Tibial artery (tissue), 4 donors: ENCODE results near the gene AP2A2.

Experiments
- DNase-seq, 2 donors: peaks; one replicate each; pipeline ENCODE4 v3.0.0-alpha.2; 2019
- H3K27ac ChIP-seq, 2 donors: fragments of 200-600 bp; sonication (generic) in 1 of 2; 1 replicate in 1 of 2; 2 replicates in 1 of 2; pipeline ENCODE4 v1.5.1; 2018 to 2019; ENCODE audit warnings: mild to moderate bottlenecking in 1 of 2
- H3K27me3 ChIP-seq, 2 donors: fragments of 200-600 bp; sonication (generic) in 1 of 2; one replicate each; pipeline versions ENCODE4 v1.5.1 to v1.6.0; 2016 to 2019
- H3K36me3 ChIP-seq, 3 donors: fragments of 200-600 bp; sonication (generic) in 2 of 3; one replicate each; pipeline ENCODE4 v1.5.1; 2016 to 2019; ENCODE audit warnings: mild to moderate bottlenecking in 2 of 3
- H3K4me1 ChIP-seq, 4 donors: fragments of 200-600 bp; sonication (generic) in 2 of 4; 1 replicate in 3 of 4; 2 replicates in 1 of 4; pipeline ENCODE4 v1.5.1; 2016 to 2019
- H3K4me3 ChIP-seq, 2 donors: fragments of 200-600 bp; sonication (generic) in 1 of 2; 1 replicate in 1 of 2; 2 replicates in 1 of 2; pipeline ENCODE4 v1.5.1; 2018 to 2019; ENCODE audit warnings: mild to moderate bottlenecking in 2 of 2
- H3K9me3 ChIP-seq, 3 donors: fragments of 200-600 bp; sonication (generic) in 1 of 3; one replicate each; pipeline ENCODE4 v1.5.1; 2016 to 2019
- intact Hi-C: fragments of 100-400 bp; cut with DNase I; formaldehyde crosslinking; loops from one replicate; pipeline ENCODE4 v1.15.0; 2023; ENCODE audit warnings: low total_unique reads
- TF ChIP-seq, protein P1 (sequence below), 2 experiments: fragments of 200-600 bp in 1 of 2; fragments of 450-650 bp in 1 of 2; IDR thresholded peaks; one replicate each; pipeline ENCODE4 v1.5.1; 2017 to 2019; ENCODE audit warnings: antibody characterized with exemption in 2 of 2, mild to moderate bottlenecking in 1 of 2, moderate library complexity in 1 of 2

The AP2A2 gene

GRCh38 chr11:1050581-1051355 lies 125.1 kb downstream of the AP2A2 start:
- Histone ChIP-seq H3K4me1 (peaks cover 0 to 8% (median 0%) of the 10 kb centered on the region in 4 donors), H3K36me3 (no peaks in the 10 kb centered on the region), H3K27me3 (peaks cover 0 to 84% of the 10 kb centered on the region in 2 donors), H3K4me3 (no peak overlapping the region), H3K9me3 (no peaks in the 10 kb centered on the region), H3K27ac (no peak overlapping the region)
- peak in 1 of 2 donors; percentile 72 for DNase-seq
- intact Hi-C loops: no loop called here
- TF ChIP-seq, protein P1, sequence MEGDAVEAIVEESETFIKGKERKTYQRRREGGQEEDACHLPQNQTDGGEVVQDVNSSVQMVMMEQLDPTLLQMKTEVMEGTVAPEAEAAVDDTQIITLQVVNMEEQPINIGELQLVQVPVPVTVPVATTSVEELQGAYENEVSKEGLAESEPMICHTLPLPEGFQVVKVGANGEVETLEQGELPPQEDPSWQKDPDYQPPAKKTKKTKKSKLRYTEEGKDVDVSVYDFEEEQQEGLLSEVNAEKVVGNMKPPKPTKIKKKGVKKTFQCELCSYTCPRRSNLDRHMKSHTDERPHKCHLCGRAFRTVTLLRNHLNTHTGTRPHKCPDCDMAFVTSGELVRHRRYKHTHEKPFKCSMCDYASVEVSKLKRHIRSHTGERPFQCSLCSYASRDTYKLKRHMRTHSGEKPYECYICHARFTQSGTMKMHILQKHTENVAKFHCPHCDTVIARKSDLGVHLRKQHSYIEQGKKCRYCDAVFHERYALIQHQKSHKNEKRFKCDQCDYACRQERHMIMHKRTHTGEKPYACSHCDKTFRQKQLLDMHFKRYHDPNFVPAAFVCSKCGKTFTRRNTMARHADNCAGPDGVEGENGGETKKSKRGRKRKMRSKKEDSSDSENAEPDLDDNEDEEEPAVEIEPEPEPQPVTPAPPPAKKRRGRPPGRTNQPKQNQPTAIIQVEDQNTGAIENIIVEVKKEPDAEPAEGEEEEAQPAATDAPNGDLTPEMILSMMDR (IDR thresholded peaks at IDR 0.05): peak; percentile 76 to 82

DNA sequence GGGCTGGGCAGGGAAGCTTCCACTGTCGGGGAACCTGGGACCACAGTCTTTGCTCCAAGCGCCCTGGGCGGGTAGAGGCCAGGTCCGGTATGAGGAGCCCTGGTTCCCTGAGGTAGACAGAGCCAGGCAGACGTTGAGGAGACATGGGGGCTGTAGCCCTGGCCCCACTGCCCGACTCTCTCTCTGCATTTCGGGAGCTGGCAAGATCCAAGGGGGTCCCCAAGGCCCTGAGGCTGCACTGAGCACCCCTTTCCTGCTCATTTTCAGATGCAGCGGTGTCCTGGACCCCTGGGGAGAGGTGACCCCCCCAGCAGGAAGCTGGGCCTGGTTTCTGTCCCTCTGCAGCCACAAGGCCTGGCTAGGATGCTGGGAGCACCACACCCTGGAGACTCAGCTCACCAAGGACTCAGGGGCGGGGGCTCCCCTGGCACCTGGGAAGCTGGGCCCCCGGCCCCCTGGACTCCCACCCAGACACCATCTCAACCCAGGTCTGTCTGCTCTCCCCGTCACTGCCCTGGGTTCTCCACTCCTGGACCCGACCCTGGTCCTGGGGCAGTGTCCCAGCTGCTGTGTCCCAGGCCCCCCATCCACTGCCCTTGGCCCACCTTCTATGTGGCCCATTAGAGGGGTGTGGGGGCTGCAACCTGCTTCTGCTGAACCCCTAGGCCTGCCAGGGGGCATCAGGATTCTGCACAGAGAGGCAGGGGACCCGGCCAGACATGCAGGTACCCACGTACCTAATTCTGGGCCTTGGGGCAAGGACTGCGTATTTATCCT lies 125.9 kb downstream of the AP2A2 start:
- Histone ChIP-seq H3K27me3 (peaks cover 0 to 92% of the 10 kb centered on the region in 2 donors), H3K4me3 (no peak overlapping the region), H3K36me3 (no peaks in the 10 kb centered on the region), H3K4me1 (peaks cover 0 to 8% (median 0%) of the 10 kb centered on the region in 4 donors), H3K27ac (no peak overlapping the region), H3K9me3 (no peaks in the 10 kb centered on the region)
- peak in 1 of 2 donors; percentile 55 for DNase-seq
- TF ChIP-seq, protein P1 (IDR thresholded peaks at IDR 0.05): no peak
- intact Hi-C loops: no loop called here

GRCh38 chr11:1052133-1053011 lies 126.7 kb downstream of the AP2A2 start:
- Histone ChIP-seq H3K9me3 (no peaks in the 10 kb centered on the region), H3K36me3 (no peaks in the 10 kb centered on the region), H3K4me1 (peaks cover 0 to 8% (median 0%) of the 10 kb centered on the region in 4 donors), H3K4me3 (no peak overlapping the region), H3K27ac (no peak overlapping the region), H3K27me3 (peaks cover 0 to 98% of the 10 kb centered on the region in 2 donors)
- TF ChIP-seq, protein P1 (IDR thresholded peaks at IDR 0.05): no peak
- DNase-seq: peak in 1 of 2 donors; percentile 61
- intact Hi-C loops: no loop called here

DNA sequence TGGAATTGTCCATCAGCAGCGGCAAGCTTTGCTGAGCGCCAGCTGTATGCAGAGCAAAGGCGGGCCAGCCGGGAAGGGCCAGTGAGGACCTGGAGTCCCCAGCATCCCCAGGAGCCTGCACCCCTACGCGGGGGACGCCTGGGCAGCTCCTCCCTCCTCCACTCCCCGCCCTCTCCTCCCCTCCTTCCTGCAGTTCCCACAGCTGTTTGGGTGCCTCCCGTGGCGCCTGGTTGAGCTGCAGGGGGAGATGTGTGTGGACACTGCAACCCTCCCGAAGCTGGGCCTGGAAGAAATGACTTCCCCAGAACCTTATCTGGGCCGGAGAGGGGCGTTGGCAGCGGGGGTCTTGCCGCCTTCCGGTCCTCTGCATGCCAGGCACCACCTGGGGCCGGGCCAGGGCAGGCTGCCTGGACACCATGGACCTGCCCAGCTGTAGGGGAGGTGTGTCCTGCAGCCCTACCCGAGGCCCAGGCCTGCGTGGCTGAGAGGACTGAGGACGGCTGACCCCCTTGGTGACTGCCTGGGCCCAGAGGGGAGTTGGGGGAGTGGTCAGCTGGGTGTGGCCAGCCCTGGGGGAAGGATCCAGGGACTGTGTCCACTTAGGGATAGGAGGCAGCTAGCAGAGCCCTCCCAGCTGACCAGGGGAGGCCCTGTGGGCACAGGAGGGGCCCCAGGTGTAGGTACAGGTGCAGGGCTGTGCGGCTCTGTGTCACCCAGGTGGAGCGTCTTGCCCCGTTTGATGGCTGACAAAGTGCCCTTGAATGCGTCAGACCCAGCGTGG lies 127.6 kb downstream of the AP2A2 start:
- no peak overlapping the region for H3K27ac ChIP-seq
- peak in 1 of 2 donors; percentile 55 for DNase-seq
- intact Hi-C loops: no loop called here

More for the DNA sequence above, 127.6 kb downstream of the AP2A2 start:
- H3K27me3 ChIP-seq: peaks cover 0 to 90% of the 10 kb centered on the region in 2 donors
- H3K36me3 ChIP-seq: no peaks in the 10 kb centered on the region
- no peak overlapping the region for H3K4me3 ChIP-seq
- H3K9me3 ChIP-seq: no peaks in the 10 kb centered on the region
- TF ChIP-seq, protein P1 (IDR thresholded peaks at IDR 0.05): no peak
- H3K4me1 ChIP-seq: peaks cover 0 to 8% (median 0%) of the 10 kb centered on the region in 4 donors
